Fibroblast of skin of right biceps (primary cell): ENCODE measurements around the gene RPRD1B.
"Not testable (repeated sequence)": the region's sequence is repeated elsewhere in the genome, so short reads cannot be mapped to it uniquely, and the experiment has no call there.

Source experiments
- DNase-seq: peaks from one replicate; pipeline ENCODE4 v3.0.0-alpha.2; 2013

RPRD1B gene

GRCh38 chr20:38107916-38108315 lies 74.4 kb downstream of the RPRD1B start:
- not testable (repeated sequence) for DNase-seq

- DNase-seq, result peak; percentile 66
Observed at GRCh38 chr20:38108438-38108985, 75.0 kb downstream of the RPRD1B start.

GRCh38 chr20:38108986-38109541 lies 75.5 kb downstream of the RPRD1B start:
- peak; percentile 75 for DNase-seq

GRCh38 chr20:38109591-38110524 lies 76.3 kb downstream of the RPRD1B start:
- DNase-seq, result peak; percentile 99

- DNase-seq, result no peak
Observed at GRCh38 chr20:38110525-38111178, 77.1 kb downstream of the RPRD1B start.

GRCh38 chr20:38111366-38112232 lies 78.1 kb downstream of the RPRD1B start:
- no peak for DNase-seq

GRCh38 chr20:38112261-38112929 lies 78.8 kb downstream of the RPRD1B start:
- no peak for DNase-seq

- DNase-seq, result no peak
Observed at GRCh38 chr20:38112930-38113294, 79.4 kb downstream of the RPRD1B start.

GRCh38 chr20:38113401-38114325 lies 80.1 kb downstream of the RPRD1B start:
- no peak for DNase-seq

GRCh38 chr20:38114353-38114791 lies 80.8 kb downstream of the RPRD1B start:
- DNase-seq, result peak; percentile 58

GRCh38 chr20:38115205-38115604 lies 81.7 kb downstream of the RPRD1B start:
- DNase-seq, result no peak

- no peak for DNase-seq
Observed at GRCh38 chr20:38115896-38116295, 82.3 kb downstream of the RPRD1B start.

GRCh38 chr20:38116409-38117165 lies 83.0 kb downstream of the RPRD1B start:
- DNase-seq, result no peak

GRCh38 chr20:38117205-38117604 lies 83.7 kb downstream of the RPRD1B start:
- DNase-seq, result no peak

GRCh38 chr20:38117635-38118034 lies 84.1 kb downstream of the RPRD1B start:
- peak; percentile 84 for DNase-seq

- no peak for DNase-seq
Observed at GRCh38 chr20:38119446-38119845, 85.9 kb downstream of the RPRD1B start.

- no peak for DNase-seq
Observed at GRCh38 chr20:38120625-38120988, 87.1 kb downstream of the RPRD1B start.

- no peak for DNase-seq
Observed at GRCh38 chr20:38121741-38122140, 88.2 kb downstream of the RPRD1B start.

GRCh38 chr20:38123021-38123587 lies 89.6 kb downstream of the RPRD1B start:
- DNase-seq, result peak; percentile 48
